Skeletal muscle satellite cell (primary cell): ENCODE data around the gene SLITRK3.
"Not testable (repeated sequence)": the region's sequence is repeated elsewhere in the genome, so short reads cannot be mapped to it uniquely, and the experiment has no call there.

Experiments
- H3K27me3 ChIP-seq: 2 replicates; pipeline ENCODE4 v1.7.0; 2013; ENCODE audit warnings: low read length; ENCODE audit not compliant: control insufficient read depth, insufficient read depth
- H3K36me3 ChIP-seq: 2 replicates; pipeline ENCODE4 v1.7.0; 2013; ENCODE audit warnings: mild to moderate bottlenecking, control low read depth, low read length; ENCODE audit not compliant: insufficient read depth
- H3K4me1 ChIP-seq: 2 replicates; pipeline ENCODE4 v1.7.0; 2013; ENCODE audit warnings: low read length; ENCODE audit not compliant: control insufficient read depth, insufficient read depth
- H3K4me2 ChIP-seq: 2 replicates; pipeline ENCODE4 v1.7.0; 2013; ENCODE audit warnings: mild to moderate bottlenecking, low read length
- H3K4me3 ChIP-seq: 2 replicates; pipeline ENCODE4 v1.7.0; 2013; ENCODE audit warnings: low read length
- H3K9ac ChIP-seq: 2 replicates; pipeline ENCODE4 v1.7.0; 2013; ENCODE audit warnings: mild to moderate bottlenecking, low read depth, low read length, moderate library complexity
- H3K9me3 ChIP-seq: replicated peaks from 2 replicates; pipeline ENCODE4 v1.7.0; 2013; ENCODE audit warnings: mild to moderate bottlenecking, control low read depth, low read length

SLITRK3 gene

DNA sequence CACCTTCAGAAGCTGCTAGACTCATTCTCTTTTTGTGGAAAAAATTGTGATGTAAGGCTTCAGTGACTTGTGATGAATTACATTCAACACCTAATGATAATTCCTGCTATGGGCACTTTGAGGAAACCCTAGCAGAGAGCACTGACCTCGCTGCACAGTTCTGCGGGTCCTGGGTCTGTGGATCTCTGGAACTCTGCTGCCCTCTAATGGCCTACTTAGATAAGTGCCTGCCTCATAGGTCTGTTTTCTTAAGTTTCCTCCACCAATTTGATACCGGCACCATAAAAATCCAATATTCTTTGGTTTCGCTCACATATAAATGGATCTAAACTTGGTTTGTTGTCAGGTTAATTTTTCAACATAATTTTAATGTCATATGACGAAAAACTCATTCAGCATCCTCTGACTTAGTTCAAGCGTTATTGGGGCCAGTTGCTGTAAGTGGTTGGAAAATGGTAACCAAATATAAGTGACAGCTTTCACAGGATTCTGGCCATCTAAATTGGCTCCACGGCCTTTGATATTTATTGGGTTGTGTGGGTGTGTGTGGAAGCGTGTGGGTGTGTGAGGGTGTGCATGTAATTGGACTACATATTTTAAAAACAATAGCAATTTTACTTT lies 10.4 kb downstream of the SLITRK3 start:
- no peaks in the 10 kb centered on the region for H3K4me1 ChIP-seq
- no peaks in the 10 kb centered on the region for H3K9me3 ChIP-seq
- no peak overlapping the region for H3K4me3 ChIP-seq
- no peaks in the 10 kb centered on the region for H3K27me3 ChIP-seq
- no peaks in the 10 kb centered on the region for H3K36me3 ChIP-seq
- H3K4me2 ChIP-seq, result no peak overlapping the region
- no peak overlapping the region for H3K9ac ChIP-seq

DNA sequence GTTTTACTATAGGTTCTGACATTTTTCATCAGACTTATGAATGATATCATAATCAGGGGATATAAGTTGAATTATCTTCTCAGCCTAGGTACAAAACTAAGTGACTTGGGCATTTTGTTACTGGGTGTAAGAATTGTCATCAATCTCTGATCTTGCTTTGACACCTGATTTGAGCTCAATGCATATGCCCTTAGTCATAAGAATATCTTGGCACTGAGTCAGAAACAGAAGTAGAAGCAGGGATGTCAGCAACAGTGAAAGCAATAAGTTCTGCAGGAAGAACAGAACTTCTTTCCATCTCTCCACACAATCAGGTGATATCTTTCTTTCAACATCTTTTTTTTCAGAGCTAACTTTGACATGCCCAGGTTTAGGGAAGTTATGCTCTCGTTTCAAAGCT lies 14.6 kb downstream of the SLITRK3 start:
- Histone ChIP-seq H3K27me3 (no peaks in the 10 kb centered on the region), H3K4me3 (no peak overlapping the region), H3K36me3 (no peaks in the 10 kb centered on the region), H3K9ac (no peak overlapping the region), H3K4me1 (no peaks in the 10 kb centered on the region), H3K9me3 (no peaks in the 10 kb centered on the region), H3K4me2 (no peak overlapping the region)

DNA sequence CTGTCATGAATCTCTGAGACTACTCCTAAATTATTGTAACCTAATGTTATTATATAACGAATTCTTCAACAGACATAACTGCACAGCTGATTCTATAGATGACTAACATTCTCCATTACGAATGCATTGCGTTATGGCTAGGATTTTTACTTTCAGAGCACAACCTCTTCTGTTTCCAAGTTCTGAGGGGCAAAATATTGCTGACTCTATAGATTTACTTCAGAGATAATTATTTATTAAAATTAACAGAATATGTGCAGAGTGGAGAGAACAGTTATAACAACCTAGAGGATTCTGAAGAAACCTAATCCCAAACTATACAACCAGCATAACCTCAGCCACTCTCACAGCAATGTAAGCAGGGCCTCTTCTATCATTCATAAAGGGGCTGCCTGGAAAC lies 25.9 kb downstream of the SLITRK3 start:
- Histone ChIP-seq H3K4me1 (no peaks in the 10 kb centered on the region), H3K27me3 (no peaks in the 10 kb centered on the region), H3K4me3 (no peak overlapping the region), H3K9ac (no peak overlapping the region), H3K36me3 (no peaks in the 10 kb centered on the region), H3K9me3 (no peaks in the 10 kb centered on the region), H3K4me2 (no peak overlapping the region)

DNA sequence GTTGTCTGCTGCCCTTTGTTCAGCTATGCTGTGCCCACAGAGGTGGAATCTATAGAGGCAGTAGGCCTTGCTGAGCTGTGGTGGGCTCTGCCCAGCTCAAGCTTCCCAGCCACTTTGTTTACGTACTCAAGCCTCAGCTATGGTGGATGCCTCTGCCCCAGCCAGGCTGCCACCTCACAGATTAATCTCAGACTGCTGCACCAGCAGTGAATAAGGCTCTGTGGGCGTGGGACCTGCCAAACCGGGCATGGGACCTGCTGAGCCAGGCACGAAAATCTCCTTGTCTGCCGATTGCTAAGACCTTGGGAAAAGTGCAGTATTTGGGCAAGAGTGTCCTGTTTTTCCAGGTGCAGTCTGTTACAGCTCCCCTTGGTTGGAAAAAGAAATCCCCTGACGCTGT lies 26.8 kb downstream of the SLITRK3 start:
- Histone ChIP-seq H3K4me2 (no peak overlapping the region), H3K4me1 (no peaks in the 10 kb centered on the region), H3K27me3 (no peaks in the 10 kb centered on the region), H3K9me3 (no peaks in the 10 kb centered on the region), H3K4me3 (no peak overlapping the region), H3K36me3 (no peaks in the 10 kb centered on the region), H3K9ac (no peak overlapping the region)

DNA sequence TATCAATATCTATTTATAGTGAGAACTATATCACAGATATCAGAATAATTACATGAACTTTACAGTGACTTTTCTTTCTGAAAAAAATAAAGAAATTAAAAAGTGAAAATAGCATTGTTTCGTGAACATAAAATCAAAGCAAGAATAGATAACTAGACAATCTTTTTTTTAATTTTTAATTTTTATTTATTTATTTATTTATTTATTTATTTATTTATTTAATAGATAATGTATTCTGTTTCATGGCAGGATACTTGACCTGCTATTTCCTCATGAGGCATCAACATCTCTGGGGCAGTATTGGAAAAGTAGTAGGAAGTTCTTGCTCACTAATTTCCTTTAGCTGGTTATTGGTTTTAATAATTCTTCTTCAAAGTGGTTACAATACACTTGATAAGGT lies 33.3 kb downstream of the SLITRK3 start:
- H3K4me1 ChIP-seq, result no peaks in the 10 kb centered on the region
- H3K9ac ChIP-seq, result no peak overlapping the region
- no peaks in the 10 kb centered on the region for H3K36me3 ChIP-seq
- no peak overlapping the region for H3K4me2 ChIP-seq
- no peaks in the 10 kb centered on the region for H3K27me3 ChIP-seq
- H3K9me3 ChIP-seq, result no peaks in the 10 kb centered on the region
- no peak overlapping the region for H3K4me3 ChIP-seq

DNA sequence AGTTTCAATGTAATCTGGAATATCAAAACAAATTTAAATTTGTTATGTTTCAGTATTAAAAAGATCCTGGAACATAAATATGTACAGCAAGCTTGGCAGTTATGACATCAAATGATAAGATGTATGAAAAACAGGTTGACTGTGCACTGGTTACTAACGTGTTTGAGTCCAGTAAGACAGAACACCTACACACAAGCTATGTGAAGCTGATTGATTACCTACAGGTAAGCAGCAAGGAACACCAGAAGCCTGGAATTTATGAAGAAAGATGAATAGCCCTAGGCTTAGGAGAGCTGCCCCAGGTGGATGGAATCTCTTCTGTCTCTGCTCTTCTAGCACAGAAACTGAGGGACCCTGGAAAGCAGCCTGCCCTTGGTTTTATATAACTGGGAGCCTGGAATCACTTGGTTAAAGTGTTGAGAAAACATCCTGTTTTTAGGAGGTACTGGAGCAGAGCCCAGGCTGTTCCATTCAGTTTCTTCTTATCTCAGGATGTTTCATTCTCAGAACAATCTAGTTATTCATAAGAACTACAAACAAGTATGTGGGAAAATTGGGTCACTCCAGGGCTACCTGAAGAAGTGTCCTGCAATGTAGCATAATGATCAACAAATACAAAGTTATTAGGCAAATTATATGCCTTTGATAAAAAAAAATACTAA lies 36.3 kb downstream of the SLITRK3 start:
- Histone ChIP-seq H3K4me3 (no peak overlapping the region), H3K9ac (no peak overlapping the region), H3K4me2 (no peak overlapping the region), H3K9me3 (no peaks in the 10 kb centered on the region), H3K36me3 (no peaks in the 10 kb centered on the region), H3K4me1 (no peaks in the 10 kb centered on the region), H3K27me3 (no peaks in the 10 kb centered on the region)

DNA sequence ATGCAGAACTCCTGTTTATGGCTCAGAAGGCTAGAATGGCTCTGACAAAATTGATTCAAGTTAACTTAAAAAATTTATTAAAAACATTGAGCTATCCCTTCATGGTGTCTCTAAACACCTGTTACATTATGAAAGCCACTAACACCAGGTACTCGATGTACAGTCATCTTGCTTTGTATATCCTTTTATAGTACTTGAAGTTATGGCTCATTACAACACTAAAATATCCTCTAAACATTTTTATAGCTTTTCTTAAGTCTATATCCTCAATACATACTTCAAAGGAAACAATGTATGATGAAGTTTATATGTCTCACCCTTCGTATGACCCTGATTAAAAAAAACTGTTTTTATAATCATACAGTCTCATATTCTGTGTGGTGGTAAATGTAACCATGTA lies 38.2 kb downstream of the SLITRK3 start:
- Histone ChIP-seq H3K27me3 (no peaks in the 10 kb centered on the region), H3K4me1 (no peaks in the 10 kb centered on the region), H3K36me3 (no peaks in the 10 kb centered on the region), H3K4me3 (no peak overlapping the region), H3K4me2 (no peak overlapping the region), H3K9me3 (no peaks in the 10 kb centered on the region), H3K9ac (no peak overlapping the region)

DNA sequence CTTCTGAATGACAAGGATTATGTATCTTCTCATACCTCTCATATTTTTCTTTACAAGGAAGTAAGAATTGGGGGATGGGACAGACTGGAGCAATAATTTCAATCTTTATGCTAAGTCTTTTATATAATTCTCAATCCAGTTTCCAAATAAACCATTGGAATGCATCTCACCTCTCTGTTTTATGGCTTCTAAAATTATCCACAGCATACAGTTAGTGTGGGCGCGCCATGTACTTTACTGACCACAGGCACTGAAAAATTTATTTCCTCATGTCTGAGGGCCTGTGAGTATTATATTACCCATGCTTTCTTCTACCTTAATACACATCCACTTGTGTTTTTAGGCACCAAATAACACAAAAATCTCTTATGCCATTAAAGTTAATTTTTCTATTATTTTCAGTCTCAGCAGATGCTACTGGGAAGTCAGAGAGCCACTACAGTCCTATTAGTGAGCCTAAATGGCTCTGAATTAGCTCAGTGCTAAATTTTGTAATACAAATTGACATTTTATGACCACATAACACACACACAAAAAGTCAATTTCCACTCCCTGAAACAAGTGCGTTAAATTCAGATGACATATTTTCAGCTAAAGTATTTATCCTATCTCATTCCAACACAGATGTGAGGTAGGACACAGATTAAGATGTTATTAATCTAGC lies 39.3 kb downstream of the SLITRK3 start:
- Histone ChIP-seq H3K36me3 (no peaks in the 10 kb centered on the region), H3K27me3 (no peaks in the 10 kb centered on the region), H3K4me2 (no peak overlapping the region), H3K9me3 (no peaks in the 10 kb centered on the region), H3K9ac (no peak overlapping the region), H3K4me3 (no peak overlapping the region), H3K4me1 (no peaks in the 10 kb centered on the region)

DNA sequence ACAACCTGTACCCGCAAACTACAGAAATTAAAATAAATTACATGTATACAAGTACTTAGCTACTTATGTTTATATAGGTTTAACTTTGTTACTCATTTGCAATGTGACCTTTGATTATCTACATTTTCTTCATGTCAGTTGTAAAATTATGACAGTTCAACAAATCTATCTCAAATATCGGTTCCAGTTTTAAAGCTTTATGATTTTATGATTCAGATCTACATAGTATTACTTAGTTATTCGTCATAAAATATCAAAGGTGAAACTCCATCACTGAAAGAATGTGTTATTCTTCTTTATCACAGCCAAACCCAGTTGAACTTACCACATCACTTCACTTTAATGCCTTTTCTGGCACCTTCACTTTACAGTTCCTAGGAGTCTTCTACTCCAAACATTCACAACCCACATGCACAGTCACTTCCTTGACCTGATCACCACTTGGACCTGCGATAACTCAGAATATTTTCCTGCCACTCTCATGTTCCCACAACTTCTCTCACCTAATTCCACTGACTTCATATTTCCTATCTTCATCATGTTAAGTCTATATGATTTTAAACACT lies 47.2 kb downstream of the SLITRK3 start:
- Histone ChIP-seq H3K9ac (no peak overlapping the region), H3K4me2 (no peak overlapping the region), H3K4me3 (no peak overlapping the region), H3K36me3 (no peaks in the 10 kb centered on the region), H3K4me1 (no peaks in the 10 kb centered on the region), H3K9me3 (no peaks in the 10 kb centered on the region), H3K27me3 (no peaks in the 10 kb centered on the region)

DNA sequence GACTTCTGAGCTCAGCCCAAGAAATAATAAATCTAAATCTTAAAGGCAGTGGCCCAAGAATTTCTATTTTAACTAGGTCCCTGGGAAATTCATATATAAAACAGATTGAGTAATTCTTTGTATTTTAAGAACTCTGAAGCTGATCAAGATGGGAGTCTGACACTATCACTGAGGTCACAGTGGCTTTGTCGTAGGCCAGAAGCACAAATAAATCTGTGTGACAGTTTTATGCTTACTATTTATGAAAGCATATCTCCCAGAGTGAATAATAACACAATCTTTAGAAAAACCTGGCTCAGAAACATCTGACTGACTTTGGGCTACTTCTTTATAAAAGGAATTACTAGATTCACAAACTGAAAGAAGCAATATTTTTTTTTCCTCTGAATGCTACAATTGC lies 51.9 kb downstream of the SLITRK3 start:
- Histone ChIP-seq H3K9ac (no peak overlapping the region), H3K4me1 (no peaks in the 10 kb centered on the region), H3K27me3 (no peaks in the 10 kb centered on the region), H3K4me3 (no peak overlapping the region), H3K9me3 (no peaks in the 10 kb centered on the region), H3K4me2 (no peak overlapping the region), H3K36me3 (no peaks in the 10 kb centered on the region)

DNA sequence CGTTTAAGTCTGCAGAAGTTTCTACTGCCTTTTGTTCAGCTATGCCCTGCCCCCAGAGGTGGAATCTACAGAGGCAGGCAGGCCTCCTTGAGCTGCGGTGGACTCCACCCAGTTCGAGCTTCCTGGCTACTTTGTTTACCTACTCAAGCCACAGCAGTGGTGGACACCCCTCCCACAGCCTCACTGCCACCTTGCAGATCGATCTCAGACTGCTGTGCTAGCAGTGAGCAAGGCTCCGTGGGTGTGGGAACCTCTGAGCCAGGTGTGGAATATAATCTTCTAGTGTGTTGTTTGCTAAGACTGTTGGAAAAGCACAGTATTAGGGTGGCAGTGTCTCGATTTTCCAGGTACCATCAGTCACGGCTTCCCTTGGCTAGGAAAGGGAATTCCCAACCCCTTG lies 56.3 kb downstream of the SLITRK3 start:
- not testable (repeated sequence) for H3K36me3 ChIP-seq, H3K27me3 ChIP-seq, H3K4me3 ChIP-seq, H3K9ac ChIP-seq, H3K4me1 ChIP-seq, H3K4me2 ChIP-seq, H3K9me3 ChIP-seq
